HK-2 (cell line): ENCODE results near the gene LY6G5B.

Experiments
- DNase-seq: peaks from one replicate; pipeline ENCODE4 v3.0.0-alpha.2; 2018; ENCODE audit not compliant: unreplicated experiment

The LY6G5B gene

DNA sequence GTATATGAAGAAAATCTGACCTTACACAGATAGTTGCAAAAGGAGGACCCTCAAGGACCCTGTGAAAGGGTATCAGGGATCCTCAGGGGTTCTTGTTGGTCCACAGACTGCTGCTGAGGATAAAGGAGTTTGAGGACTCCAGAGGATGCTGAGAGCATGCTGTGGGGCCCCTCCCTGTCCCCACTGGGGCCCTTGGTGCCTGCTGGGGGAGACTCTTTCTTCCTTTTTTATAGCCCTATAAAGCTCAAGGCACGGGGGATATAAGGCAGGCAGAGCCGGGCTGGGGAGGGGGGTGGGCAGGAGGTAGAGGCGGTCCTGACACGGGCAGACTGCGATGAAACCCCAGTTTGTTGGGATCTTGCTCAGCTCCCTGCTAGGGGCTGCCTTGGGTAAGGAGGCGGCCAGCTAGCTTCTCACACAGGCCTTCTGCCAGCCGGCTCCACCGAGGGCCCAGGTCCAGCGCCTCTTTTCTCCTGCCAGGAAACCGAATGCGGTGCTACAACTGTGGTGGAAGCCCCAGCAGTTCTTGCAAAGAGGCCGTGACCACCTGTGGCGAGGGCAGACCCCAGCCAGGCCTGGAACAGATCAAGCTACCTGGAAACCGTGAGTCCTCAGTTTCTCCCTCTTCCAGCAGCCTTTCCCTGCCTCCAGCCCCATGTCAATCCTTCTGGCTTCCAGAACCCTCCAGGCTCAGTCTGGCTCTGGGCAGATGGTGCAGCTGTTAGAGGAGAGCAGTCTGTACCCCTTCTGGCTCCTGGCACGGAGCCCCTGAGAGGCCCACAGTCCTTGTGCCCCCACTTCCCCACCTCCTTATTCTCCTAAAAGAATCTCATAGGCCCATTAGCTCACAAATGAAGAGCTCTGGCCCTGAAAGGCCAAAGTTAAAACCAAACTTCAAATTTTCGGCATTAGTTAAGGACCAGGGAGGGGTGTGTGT lies 45.5 kb downstream of the LY6G5B start, which contains the start of gene LY6G6D:
TSS of gene LY6G6D (plus strand) at position 327 of the 937 bp plus-strand sequence. CDS start at position 335, 8 bp downstream.
- DNase-seq = no peak

DNA sequence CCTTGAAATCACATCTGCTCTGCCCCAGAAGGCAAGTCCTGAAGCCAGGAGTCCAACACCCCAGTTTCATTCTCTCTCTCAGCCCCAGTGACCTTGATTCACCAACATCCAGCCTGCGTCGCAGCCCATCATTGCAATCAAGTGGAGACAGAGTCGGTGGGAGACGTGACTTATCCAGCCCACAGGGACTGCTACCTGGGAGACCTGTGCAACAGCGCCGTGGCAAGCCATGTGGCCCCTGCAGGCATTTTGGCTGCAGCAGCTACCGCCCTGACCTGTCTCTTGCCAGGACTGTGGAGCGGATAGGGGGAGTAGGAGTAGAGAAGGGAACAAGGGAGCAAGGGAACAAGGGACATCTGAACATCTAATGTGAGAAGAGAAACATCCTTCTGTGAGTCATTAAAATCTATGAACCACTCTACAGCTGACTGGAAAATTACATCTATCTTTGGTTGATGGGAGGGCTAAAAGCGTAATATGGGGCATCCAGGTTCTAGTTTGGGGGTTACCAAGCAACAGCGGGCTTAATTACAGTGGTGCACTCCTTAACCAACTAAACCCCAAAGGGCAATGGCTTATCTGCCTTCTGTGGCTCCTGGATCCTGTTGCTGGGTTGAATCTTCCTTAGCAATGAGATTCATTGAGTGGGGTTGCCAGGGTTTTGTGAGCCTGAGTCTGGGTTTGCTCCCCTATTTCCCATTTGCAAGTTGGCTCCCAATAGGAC lies 47.9 kb downstream of the LY6G5B start:
- DNase-seq = no peak

DNA sequence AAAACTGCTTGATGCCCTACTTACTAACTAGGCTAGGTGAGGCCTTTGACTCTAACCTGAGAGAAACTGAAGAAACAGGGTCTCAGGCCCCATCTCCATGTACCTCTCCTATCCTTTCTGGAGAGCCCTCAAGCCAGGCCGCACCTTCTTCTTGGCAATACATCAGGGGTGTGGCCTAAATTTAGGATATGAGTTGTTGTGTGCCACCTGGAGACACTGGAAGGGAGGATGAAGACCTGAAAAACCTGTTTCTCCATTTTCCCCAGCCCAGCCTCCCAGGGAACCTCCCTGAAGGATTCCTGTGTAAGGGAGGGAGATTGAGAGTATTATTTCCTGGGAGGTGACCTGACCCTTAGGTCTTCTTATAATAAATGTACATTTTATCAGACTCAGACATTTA lies 48.5 kb downstream of the LY6G5B start:
- no peak for DNase-seq

- DNase-seq = no peak
Observed at GRCh38 chr6:31719001-31719400, 49.2 kb downstream of the LY6G5B start.

DNA sequence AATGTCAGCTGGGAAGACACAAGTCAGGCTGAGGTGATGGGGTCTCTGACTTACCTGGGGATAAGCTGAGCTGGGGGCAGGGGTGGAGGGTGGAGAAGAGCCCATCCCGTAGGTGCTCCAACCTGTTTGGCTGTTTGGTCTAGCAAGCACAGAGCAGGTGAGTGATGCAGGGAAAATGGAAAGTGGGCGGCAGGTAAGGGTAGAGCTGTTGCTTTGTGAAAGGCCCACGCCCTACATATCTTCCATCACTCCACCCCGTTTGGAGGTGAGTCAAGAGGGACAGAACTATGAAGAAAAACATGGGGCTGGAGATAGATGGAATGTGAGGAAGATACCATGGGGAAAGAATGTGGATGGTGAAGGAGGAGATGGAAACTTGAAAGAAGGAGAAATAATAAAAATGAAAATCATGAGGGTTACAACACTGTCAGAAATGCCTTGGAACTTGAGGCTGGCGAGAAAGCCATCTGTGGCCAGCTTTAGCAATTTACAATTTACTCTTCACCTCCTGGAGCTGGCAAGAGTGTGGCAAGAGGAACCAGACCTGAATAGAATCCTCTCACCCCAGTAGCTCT lies 50.5 kb downstream of the LY6G5B start:
- DNase-seq = no peak

DNA sequence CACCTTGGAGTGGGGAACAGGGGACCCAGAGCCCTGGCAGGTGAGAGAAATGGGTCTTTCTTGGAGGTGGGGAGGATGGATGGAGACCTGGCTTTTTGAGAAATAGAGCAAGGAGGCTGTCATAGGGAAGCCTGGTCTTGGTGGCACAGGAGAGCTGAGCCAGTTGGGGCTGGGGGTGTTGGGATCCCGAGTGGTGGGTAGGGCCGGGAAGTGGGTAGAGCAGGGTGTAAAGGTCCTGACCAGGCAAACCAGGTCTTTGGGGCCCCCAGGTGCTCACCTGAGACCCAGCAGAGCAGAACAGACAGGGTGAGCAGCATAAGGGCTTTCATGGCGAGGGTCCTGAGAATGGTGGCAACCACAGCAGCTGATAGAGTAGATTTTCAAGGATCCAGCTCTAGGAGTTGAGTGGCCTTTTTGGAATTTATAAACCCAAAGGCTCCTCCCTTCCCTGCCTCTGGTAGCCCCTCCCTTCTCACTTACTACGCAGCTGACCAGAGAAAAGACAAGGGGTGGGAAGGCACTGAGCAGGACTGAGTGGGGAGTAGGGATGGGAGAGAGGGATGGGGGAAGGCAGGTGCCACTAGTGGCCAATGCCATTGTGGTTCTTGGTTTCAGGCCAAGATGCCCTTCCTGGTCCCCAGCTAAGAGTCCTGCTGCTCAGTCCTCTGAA lies 51.7 kb downstream of the LY6G5B start, which contains the start of gene LY6G6C:
TSS of gene LY6G6C (minus strand) at position 396 of the 670 bp plus-strand sequence. CDS start at position 329, 67 bp downstream.
- no peak for DNase-seq

GRCh38 chr6:31722173-31722572 lies 52.4 kb downstream of the LY6G5B start:
- no peak for DNase-seq
